ENCODE measurements around the gene MTA1. TPM values are rescaled to one million over a fixed set of nuclear protein-coding genes. Genes with fewer than 3 reads are reported as not detected.

The MTA1 gene
- total RNA-seq, 1 experiment from 2014 or later: 166 TPM

- ChIA-PET POLR2A (no interaction called here), CTCF (interaction anchor here (0.6 to 1.1 kb wide), 2 partner anchors 13 to 116 kb away, joined by 3 to 5 read pairs; no protein-coding TSS in a partner anchor)
- peaks cover 15% of the 10 kb centered on the region for H3K4me1 Mint-ChIP-seq (ENCODE audit: insufficient read depth, unreplicated experiment)
- no peak within 1 kb of the TSS for H3K4me3 Mint-ChIP-seq (ENCODE audit: unreplicated experiment)
- no peaks in the 10 kb centered on the region for H3K27me3 Mint-ChIP-seq (ENCODE audit: insufficient read depth, unreplicated experiment)
- BruUV-seq (replicated peaks): no TSS peak
- TF ChIP-seq, protein P1, sequence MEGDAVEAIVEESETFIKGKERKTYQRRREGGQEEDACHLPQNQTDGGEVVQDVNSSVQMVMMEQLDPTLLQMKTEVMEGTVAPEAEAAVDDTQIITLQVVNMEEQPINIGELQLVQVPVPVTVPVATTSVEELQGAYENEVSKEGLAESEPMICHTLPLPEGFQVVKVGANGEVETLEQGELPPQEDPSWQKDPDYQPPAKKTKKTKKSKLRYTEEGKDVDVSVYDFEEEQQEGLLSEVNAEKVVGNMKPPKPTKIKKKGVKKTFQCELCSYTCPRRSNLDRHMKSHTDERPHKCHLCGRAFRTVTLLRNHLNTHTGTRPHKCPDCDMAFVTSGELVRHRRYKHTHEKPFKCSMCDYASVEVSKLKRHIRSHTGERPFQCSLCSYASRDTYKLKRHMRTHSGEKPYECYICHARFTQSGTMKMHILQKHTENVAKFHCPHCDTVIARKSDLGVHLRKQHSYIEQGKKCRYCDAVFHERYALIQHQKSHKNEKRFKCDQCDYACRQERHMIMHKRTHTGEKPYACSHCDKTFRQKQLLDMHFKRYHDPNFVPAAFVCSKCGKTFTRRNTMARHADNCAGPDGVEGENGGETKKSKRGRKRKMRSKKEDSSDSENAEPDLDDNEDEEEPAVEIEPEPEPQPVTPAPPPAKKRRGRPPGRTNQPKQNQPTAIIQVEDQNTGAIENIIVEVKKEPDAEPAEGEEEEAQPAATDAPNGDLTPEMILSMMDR (IDR thresholded peaks at IDR 0.05; ENCODE audit: unreplicated experiment): no peak
- intact Hi-C loops (cut with micrococcal nuclease): no loop called here
- H3K27ac Mint-ChIP-seq (ENCODE audit: low read depth, unreplicated experiment): no peak within 1 kb of the TSS
- peaks cover 14% of the 10 kb centered on the region for H3K36me3 Mint-ChIP-seq (ENCODE audit: insufficient read depth, unreplicated experiment)
- no peak for DNase-seq (ENCODE audit: unreplicated experiment)
- no peaks in the 10 kb centered on the region for H3K9me3 Mint-ChIP-seq (ENCODE audit: unreplicated experiment)
Observed at GRCh38 chr14:105486163-105486973, 66.7 kb downstream of the MTA1 start, which contains the start of gene CRIP1. Gene CRIP1 (plus strand): TSS chr14:105486886. CDS start chr14:105487260, 374 bp downstream.

- intact Hi-C loops (cut with micrococcal nuclease): no loop called here
- H3K9me3 Mint-ChIP-seq (ENCODE audit: unreplicated experiment): no peaks in the 10 kb centered on the region
- CTCF ChIA-PET: no interaction called here
Observed at GRCh38 chr14:105486974-105487448, 67.4 kb downstream of the MTA1 start.

DNA sequence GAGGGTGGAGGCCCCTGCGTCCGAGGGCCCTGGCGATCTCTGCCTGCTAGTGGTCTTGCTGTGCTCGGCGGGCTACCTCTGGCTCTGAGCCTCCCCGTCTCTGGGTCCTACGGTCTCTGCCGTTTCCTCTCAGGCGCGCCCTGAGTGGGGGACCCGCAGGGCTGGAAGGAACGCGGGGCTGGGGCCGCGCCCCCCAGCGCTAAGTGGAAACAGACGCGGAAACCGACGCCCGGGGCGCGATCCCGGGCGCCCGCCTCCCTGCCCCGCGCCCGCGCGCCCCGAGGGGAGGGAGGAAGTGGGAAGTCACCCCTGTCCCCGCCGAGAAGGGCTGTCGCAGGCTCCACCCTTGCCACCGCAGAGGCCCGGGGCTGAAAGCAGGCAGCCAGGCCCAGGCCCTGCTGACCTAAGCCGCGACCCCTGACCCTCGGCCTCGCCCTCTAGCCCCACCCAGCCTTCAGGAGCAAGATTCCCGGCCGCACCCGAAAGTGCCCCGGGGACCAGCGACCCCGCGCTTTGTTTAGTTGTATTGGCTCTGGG, 67.9 kb downstream of the MTA1 start:
- Mint-ChIP-seq H3K4me1 (ENCODE audit: insufficient read depth, unreplicated experiment) (peaks cover 13% of the 10 kb centered on the region), H3K4me3 (ENCODE audit: unreplicated experiment) (no peak overlapping the region), H3K27ac (ENCODE audit: low read depth, unreplicated experiment) (no peak overlapping the region), H3K36me3 (ENCODE audit: insufficient read depth, unreplicated experiment) (peaks cover 7% of the 10 kb centered on the region), H3K9me3 (ENCODE audit: unreplicated experiment) (no peaks in the 10 kb centered on the region), H3K27me3 (ENCODE audit: insufficient read depth, unreplicated experiment) (no peaks in the 10 kb centered on the region)
- ChIA-PET CTCF (no interaction called here), POLR2A (no interaction called here)
- BruUV-seq (replicated peaks): no TSS peak
- DNase-seq (ENCODE audit: unreplicated experiment): no peak
- intact Hi-C loops (cut with micrococcal nuclease): no loop called here
- TF ChIP-seq, protein P1 (IDR thresholded peaks at IDR 0.05; ENCODE audit: unreplicated experiment): no peak

More at GRCh38 chr14:105486974-105487448, 67.4 kb downstream of the MTA1 start:
- no peak for DNase-seq (ENCODE audit: unreplicated experiment)
- TF ChIP-seq, protein P1 (IDR thresholded peaks at IDR 0.05; ENCODE audit: unreplicated experiment): no peak
- BruUV-seq (replicated peaks): no TSS peak
- POLR2A ChIA-PET: no interaction called here
- H3K27me3 Mint-ChIP-seq (ENCODE audit: insufficient read depth, unreplicated experiment): no peaks in the 10 kb centered on the region
- H3K27ac Mint-ChIP-seq (ENCODE audit: low read depth, unreplicated experiment): no peak overlapping the region
- H3K36me3 Mint-ChIP-seq (ENCODE audit: insufficient read depth, unreplicated experiment): peaks cover 12% of the 10 kb centered on the region
- peaks cover 18% of the 10 kb centered on the region for H3K4me1 Mint-ChIP-seq (ENCODE audit: insufficient read depth, unreplicated experiment)
- H3K4me3 Mint-ChIP-seq (ENCODE audit: unreplicated experiment): no peak overlapping the region

DNA sequence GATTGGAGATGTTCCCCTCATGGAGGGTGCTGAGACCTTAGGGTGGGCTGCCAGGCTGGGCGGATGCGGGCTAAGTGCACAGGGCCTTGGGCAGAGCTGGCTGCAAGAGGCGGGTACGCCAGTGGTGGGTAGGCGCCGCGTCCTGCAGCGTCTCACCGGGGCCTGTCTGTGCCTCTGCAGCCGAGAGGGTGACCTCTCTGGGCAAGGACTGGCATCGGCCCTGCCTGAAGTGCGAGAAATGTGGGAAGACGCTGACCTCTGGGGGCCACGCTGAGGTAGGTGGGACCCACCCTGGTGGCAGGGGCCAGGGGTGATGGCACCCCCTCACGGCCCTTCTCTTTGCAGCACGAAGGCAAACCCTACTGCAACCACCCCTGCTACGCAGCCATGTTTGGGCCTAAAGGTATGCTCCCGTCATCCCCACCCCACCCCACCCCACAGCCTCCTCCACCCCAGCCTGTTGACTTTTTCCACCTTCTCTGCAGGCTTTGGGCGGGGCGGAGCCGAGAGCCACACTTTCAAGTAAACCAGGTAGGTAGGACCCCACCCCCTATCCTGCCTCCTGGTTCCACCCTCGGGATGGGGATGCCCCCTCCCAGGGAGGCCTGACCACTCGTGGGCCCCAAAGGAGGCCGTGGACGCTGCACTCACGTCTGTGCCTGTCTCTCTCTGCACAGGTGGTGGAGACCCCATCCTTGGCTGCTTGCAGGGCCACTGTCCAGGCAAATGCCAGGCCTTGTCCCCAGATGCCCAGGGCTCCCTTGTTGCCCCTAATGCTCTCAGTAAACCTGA, 68.6 kb downstream of the MTA1 start:
- no peaks in the 10 kb centered on the region for H3K9me3 Mint-ChIP-seq (ENCODE audit: unreplicated experiment)
- BruUV-seq (replicated peaks): no TSS peak
- H3K27me3 Mint-ChIP-seq (ENCODE audit: insufficient read depth, unreplicated experiment): no peaks in the 10 kb centered on the region
- DNase-seq (ENCODE audit: unreplicated experiment): no peak
- peaks cover 11% of the 10 kb centered on the region for H3K4me1 Mint-ChIP-seq (ENCODE audit: insufficient read depth, unreplicated experiment)
- peaks cover 7% of the 10 kb centered on the region for H3K36me3 Mint-ChIP-seq (ENCODE audit: insufficient read depth, unreplicated experiment)
- POLR2A ChIA-PET: no interaction called here
- CTCF ChIA-PET: interaction anchor here (0.6 to 2.5 kb wide), 4 partner anchors 7 to 298 kb away, joined by 4 to 45 read pairs (median 24); no protein-coding TSS in a partner anchor
- H3K4me3 Mint-ChIP-seq (ENCODE audit: unreplicated experiment): no peak overlapping the region
- no peak overlapping the region for H3K27ac Mint-ChIP-seq (ENCODE audit: low read depth, unreplicated experiment)
- TF ChIP-seq, protein P1 (IDR thresholded peaks at IDR 0.05; ENCODE audit: unreplicated experiment): no peak
- intact Hi-C loops (cut with micrococcal nuclease): no loop called here

Measured in MCF 10A (cell line).